Measurements from ENCODE around the gene CDH1.

The CDH1 gene

GRCh38 chr16:68737046-68737729 is at the start of gene CDH1:
Gene CDH1 (plus strand): TSS chr16:68737292. CDS start chr16:68737416, 124 bp downstream.
- peak within 1 kb of the TSS; percentile 82 for H3K9ac ChIP-seq (ENCODE audit: low read depth, low read length)
- peaks cover 24% of the 10 kb centered on the region for H3K36me3 ChIP-seq (ENCODE audit: insufficient read depth, low read depth, low read length)
- peaks cover 23% of the 10 kb centered on the region for H3K4me1 ChIP-seq (ENCODE audit: insufficient read depth, low read length)
- peak within 1 kb of the TSS; percentile 76 for H3K4me3 ChIP-seq (ENCODE audit: low read length)
- no peak within 1 kb of the TSS for H3K27ac ChIP-seq (ENCODE audit: low read length)
- H3K9me3 ChIP-seq (ENCODE audit: insufficient read depth, low read depth, low read length), result no peaks in the 10 kb centered on the region
- H3K27me3 ChIP-seq (ENCODE audit: insufficient read depth, low read length), result peaks cover 22% of the 10 kb centered on the region

DNA sequence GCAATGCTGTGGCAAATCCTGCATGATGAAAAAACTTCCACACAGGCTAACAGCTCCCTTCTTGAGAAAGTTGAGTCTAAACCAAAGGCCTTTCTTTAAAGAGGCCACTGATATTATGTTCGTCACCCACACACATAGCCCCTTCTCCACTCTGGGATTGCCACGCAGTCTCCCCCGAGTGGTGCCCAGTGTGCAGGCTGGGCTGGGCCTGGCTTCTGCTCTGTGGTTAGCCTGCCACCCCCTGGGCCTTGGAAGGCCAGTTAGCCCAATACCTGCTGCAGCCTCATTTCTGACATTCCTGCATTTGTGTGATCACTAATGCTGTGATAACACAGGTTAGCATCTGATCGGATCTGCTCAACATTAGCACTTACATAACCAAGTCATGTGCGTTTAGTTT is 47.2 kb upstream of the CDH1 start:
- Histone ChIP-seq H3K9ac (ENCODE audit: low read depth, low read length) (no peak overlapping the region), H3K27ac (ENCODE audit: low read length) (no peak overlapping the region), H3K9me3 (ENCODE audit: insufficient read depth, low read depth, low read length) (no peaks in the 10 kb centered on the region), H3K36me3 (ENCODE audit: insufficient read depth, low read depth, low read length) (peaks cover 78% of the 10 kb centered on the region), H3K4me1 (ENCODE audit: insufficient read depth, low read length) (no peaks in the 10 kb centered on the region), H3K27me3 (ENCODE audit: insufficient read depth, low read length) (no peaks in the 10 kb centered on the region), H3K4me3 (ENCODE audit: low read length) (no peak overlapping the region)

DNA sequence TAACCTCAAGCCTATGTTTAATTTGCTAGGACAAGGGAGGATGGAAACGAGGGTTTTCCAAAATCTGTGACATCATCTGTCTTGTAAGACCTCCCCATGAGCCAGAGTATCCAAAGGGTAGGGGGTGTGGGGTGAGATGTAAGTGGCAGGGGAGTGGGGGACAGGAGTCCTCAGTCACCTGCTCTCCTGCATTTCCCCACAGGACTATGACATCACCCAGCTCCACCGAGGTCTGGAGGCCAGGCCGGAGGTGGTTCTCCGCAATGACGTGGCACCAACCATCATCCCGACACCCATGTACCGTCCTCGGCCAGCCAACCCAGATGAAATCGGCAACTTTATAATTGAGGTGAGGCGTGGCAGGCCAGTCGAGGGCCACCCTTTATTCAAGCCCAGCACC is 41.5 kb upstream of the CDH1 start:
- peaks cover 82% of the 10 kb centered on the region for H3K36me3 ChIP-seq (ENCODE audit: insufficient read depth, low read depth, low read length)
- no peaks in the 10 kb centered on the region for H3K4me1 ChIP-seq (ENCODE audit: insufficient read depth, low read length)
- no peak overlapping the region for H3K27ac ChIP-seq (ENCODE audit: low read length)
- no peak overlapping the region for H3K4me3 ChIP-seq (ENCODE audit: low read length)
- H3K9me3 ChIP-seq (ENCODE audit: insufficient read depth, low read depth, low read length), result no peaks in the 10 kb centered on the region
- H3K27me3 ChIP-seq (ENCODE audit: insufficient read depth, low read length), result no peaks in the 10 kb centered on the region
- H3K9ac ChIP-seq (ENCODE audit: low read depth, low read length), result no peak overlapping the region

DNA sequence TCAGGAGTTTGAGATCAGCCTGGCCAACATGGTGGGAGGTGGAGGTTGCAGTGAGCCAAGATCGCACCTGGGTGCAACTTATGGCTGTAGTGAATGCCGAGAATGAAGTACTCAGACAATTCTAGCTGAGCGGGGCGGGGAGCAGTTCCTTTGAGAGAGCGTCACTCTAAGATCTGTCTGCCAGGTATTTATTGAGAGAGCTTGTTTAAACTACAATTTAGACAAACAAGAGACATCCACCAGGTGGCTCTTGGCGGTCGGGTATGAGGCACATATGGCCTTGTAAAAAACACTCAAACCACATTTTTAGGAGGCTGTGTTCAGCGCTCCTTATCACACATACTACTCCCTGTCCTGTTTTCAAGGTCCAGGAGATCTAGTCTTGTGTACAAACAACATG is 40.6 kb upstream of the CDH1 start:
- Histone ChIP-seq H3K27me3 (ENCODE audit: insufficient read depth, low read length) (no peaks in the 10 kb centered on the region), H3K4me3 (ENCODE audit: low read length) (no peak overlapping the region), H3K27ac (ENCODE audit: low read length) (no peak overlapping the region), H3K9ac (ENCODE audit: low read depth, low read length) (no peak overlapping the region), H3K9me3 (ENCODE audit: insufficient read depth, low read depth, low read length) (no peaks in the 10 kb centered on the region), H3K4me1 (ENCODE audit: insufficient read depth, low read length) (no peaks in the 10 kb centered on the region), H3K36me3 (ENCODE audit: insufficient read depth, low read depth, low read length) (peaks cover 75% of the 10 kb centered on the region)

DNA sequence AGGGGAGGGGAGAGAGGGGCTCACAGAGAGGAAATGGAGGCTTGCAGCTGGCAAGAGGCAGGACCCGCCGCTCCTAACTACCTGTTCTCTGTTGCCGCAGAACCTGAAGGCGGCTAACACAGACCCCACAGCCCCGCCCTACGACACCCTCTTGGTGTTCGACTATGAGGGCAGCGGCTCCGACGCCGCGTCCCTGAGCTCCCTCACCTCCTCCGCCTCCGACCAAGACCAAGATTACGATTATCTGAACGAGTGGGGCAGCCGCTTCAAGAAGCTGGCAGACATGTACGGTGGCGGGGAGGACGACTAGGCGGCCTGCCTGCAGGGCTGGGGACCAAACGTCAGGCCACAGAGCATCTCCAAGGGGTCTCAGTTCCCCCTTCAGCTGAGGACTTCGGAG is 39.0 kb upstream of the CDH1 start:
- Histone ChIP-seq H3K27me3 (ENCODE audit: insufficient read depth, low read length) (no peaks in the 10 kb centered on the region), H3K36me3 (ENCODE audit: insufficient read depth, low read depth, low read length) (peaks cover 60% of the 10 kb centered on the region), H3K9me3 (ENCODE audit: insufficient read depth, low read depth, low read length) (no peaks in the 10 kb centered on the region), H3K27ac (ENCODE audit: low read length) (no peak overlapping the region), H3K4me1 (ENCODE audit: insufficient read depth, low read length) (no peaks in the 10 kb centered on the region), H3K9ac (ENCODE audit: low read depth, low read length) (no peak overlapping the region), H3K4me3 (ENCODE audit: low read length) (no peak overlapping the region)

DNA sequence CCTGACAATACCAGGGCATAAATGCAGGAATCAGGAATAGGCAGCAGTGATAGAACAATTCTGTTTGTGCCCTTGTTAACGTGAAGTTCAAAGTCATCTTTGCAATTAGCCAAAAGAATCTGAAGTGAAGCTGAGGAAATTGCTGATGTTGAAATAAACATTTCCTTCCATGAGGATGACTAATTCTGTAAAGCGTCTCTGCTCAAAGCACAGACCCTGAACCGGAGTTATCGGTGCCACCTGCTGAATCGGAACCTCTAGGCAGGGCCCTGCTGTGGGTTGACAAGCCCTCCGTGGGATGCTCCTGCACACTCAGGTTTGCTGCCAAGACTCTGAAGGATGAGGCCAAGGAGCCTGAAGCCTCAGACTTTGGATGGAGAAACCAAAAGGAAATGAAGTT is 37.0 kb upstream of the CDH1 start:
- Histone ChIP-seq H3K27ac (ENCODE audit: low read length) (no peak overlapping the region), H3K4me3 (ENCODE audit: low read length) (no peak overlapping the region), H3K9me3 (ENCODE audit: insufficient read depth, low read depth, low read length) (no peaks in the 10 kb centered on the region), H3K27me3 (ENCODE audit: insufficient read depth, low read length) (no peaks in the 10 kb centered on the region), H3K36me3 (ENCODE audit: insufficient read depth, low read depth, low read length) (peaks cover 45% of the 10 kb centered on the region), H3K9ac (ENCODE audit: low read depth, low read length) (no peak overlapping the region), H3K4me1 (ENCODE audit: insufficient read depth, low read length) (no peaks in the 10 kb centered on the region)

GRCh38 chr16:68700831-68701230 is 36.3 kb upstream of the CDH1 start:
- Histone ChIP-seq H3K9me3 (ENCODE audit: insufficient read depth, low read depth, low read length) (no peaks in the 10 kb centered on the region), H3K27ac (ENCODE audit: low read length) (no peak overlapping the region), H3K36me3 (ENCODE audit: insufficient read depth, low read depth, low read length) (peaks cover 38% of the 10 kb centered on the region), H3K4me3 (ENCODE audit: low read length) (no peak overlapping the region), H3K27me3 (ENCODE audit: insufficient read depth, low read length) (no peaks in the 10 kb centered on the region), H3K4me1 (ENCODE audit: insufficient read depth, low read length) (no peaks in the 10 kb centered on the region), H3K9ac (ENCODE audit: low read depth, low read length) (no peak overlapping the region)

DNA sequence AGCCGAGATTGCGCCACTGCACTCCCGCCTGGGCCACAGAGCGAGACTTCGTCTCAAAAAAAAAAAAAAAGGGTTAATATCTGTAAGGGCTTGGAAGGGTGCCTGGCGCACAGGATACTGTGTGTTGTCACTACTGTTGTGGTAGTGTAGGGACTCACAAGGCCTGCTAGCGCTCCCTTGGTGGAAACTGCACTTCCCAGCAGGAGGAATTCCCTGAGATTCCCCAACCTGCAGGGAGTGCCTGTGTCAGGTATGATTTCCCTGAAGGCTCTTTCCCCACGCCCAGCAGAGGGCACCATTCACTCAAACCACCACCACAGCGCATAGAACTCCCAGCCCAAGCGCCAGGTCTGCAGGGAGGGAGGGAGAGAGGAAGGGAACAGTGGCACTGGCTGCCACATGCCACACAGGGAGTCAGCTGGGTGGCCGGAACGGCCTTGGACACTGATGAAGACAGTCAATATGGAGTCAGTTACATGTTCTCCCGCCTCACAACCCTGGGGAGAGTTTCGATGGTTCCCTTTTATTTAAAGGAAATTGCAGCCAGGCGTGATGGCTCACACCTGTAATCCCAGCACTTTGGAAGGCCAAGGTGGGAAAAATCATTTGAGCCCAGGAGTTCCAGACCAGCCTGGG is 32.7 kb upstream of the CDH1 start:
- no peak overlapping the region for H3K4me3 ChIP-seq (ENCODE audit: low read length)
- H3K4me1 ChIP-seq (ENCODE audit: insufficient read depth, low read length), result peaks cover 4% of the 10 kb centered on the region; the same call in 1 of the 2 replicates
- H3K9ac ChIP-seq (ENCODE audit: low read depth, low read length), result no peak overlapping the region
- H3K36me3 ChIP-seq (ENCODE audit: insufficient read depth, low read depth, low read length), result peaks cover 8% of the 10 kb centered on the region
- H3K27ac ChIP-seq (ENCODE audit: low read length), result no peak overlapping the region
- H3K27me3 ChIP-seq (ENCODE audit: insufficient read depth, low read length), result no peaks in the 10 kb centered on the region
- H3K9me3 ChIP-seq (ENCODE audit: insufficient read depth, low read depth, low read length), result no peaks in the 10 kb centered on the region

DNA sequence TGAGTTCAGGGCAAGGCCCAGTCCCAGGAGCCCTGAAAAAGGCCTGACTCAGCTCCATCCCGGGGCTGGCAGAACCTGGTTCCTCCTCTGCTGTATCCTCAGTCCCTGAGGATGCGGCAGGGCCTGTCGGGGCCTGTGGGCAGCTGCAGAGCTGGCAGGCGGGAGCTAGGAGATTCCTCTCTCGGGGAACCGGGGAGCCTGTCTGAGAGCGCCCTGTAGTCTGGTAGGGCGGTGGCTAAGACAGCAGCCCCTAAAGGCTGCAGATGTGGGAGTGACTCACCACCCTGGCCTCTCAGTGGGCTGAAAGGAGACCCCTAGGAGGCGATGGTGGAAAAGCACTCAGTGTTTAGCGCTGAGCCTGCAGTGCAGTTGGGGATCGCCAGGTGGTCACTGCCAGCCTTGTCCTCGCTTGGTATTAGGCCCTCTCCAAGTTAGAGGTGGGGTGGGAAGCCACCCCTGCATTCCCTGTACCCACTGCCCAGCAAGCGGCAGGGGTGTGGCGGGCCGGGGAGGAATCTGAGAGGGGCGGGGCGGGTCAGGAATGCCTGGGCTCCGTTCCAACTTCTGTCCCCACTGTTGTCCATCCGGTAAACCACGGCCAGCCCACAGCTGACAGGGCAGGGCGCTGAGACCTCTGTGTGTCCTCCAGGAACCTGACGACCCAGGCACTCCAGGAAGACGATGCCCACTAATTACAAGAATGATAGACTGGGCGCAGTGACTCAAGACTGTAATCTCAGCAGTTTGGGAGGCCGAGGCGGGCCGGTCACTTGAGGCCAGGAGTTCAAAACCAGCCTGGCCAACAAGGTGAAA is 29.5 kb upstream of the CDH1 start:
- no peaks in the 10 kb centered on the region for H3K36me3 ChIP-seq (ENCODE audit: insufficient read depth, low read depth, low read length)
- no peak overlapping the region for H3K27ac ChIP-seq (ENCODE audit: low read length)
- H3K9me3 ChIP-seq (ENCODE audit: insufficient read depth, low read depth, low read length), result no peaks in the 10 kb centered on the region
- H3K4me3 ChIP-seq (ENCODE audit: low read length), result no peak overlapping the region
- peaks cover 4% of the 10 kb centered on the region; the same call in 1 of the 2 replicates for H3K4me1 ChIP-seq (ENCODE audit: insufficient read depth, low read length)
- 0 out of 2 replicates have a peak overlapping the region, but pooled peaks have one; percentile 15 for H3K9ac ChIP-seq (ENCODE audit: low read depth, low read length)
- H3K27me3 ChIP-seq (ENCODE audit: insufficient read depth, low read length), result no peaks in the 10 kb centered on the region

GRCh38 chr16:68710211-68710610 is 26.9 kb upstream of the CDH1 start:
- Histone ChIP-seq H3K27ac (ENCODE audit: low read length) (no peak overlapping the region), H3K9me3 (ENCODE audit: insufficient read depth, low read depth, low read length) (no peaks in the 10 kb centered on the region), H3K9ac (ENCODE audit: low read depth, low read length) (no peak overlapping the region), H3K27me3 (ENCODE audit: insufficient read depth, low read length) (no peaks in the 10 kb centered on the region), H3K36me3 (ENCODE audit: insufficient read depth, low read depth, low read length) (no peaks in the 10 kb centered on the region), H3K4me1 (ENCODE audit: insufficient read depth, low read length) (peaks cover 4% of the 10 kb centered on the region; the same call in 1 of the 2 replicates), H3K4me3 (ENCODE audit: low read length) (no peak overlapping the region)

DNA sequence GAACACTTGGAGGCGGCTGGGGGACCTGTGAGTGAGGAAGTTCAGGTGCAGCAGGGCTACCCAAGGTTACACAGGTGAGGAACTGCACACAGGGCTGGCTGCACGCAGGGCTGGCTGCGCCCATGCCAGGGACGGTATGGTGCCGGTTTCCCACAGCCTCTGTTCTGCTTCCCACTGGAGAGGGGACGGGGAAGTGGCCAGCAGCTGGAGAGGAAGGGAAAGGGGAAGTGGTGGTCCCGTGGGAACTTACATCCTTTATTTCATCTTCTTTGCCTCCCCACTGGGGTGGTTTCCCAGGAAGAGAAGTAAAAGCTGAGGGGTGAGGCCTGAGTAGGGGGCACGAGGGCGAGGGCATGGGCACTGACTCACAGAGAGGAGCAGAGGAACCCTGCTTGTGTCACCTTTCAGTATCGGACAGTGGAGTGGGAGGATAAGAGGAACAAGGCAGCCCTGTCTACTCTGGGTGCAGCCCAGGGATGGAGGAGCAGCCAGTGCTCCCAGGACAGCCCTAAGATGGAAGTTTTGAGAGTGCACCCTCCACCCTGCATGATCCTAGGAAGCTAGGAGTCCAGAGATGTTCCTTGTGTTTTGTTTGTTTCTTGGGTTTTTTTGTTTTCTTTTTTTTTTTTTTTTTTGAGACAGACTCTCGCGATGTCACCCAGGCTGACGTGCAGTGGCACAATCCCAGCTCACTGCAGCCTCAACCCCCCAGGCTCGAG is 25.5 kb upstream of the CDH1 start:
- peaks cover 6% of the 10 kb centered on the region for H3K4me1 ChIP-seq (ENCODE audit: insufficient read depth, low read length)
- no peak overlapping the region for H3K9ac ChIP-seq (ENCODE audit: low read depth, low read length)
- no peaks in the 10 kb centered on the region for H3K27me3 ChIP-seq (ENCODE audit: insufficient read depth, low read length)
- no peak overlapping the region for H3K4me3 ChIP-seq (ENCODE audit: low read length)
- no peaks in the 10 kb centered on the region for H3K9me3 ChIP-seq (ENCODE audit: insufficient read depth, low read depth, low read length)
- no peak overlapping the region for H3K27ac ChIP-seq (ENCODE audit: low read length)
- H3K36me3 ChIP-seq (ENCODE audit: insufficient read depth, low read depth, low read length), result no peaks in the 10 kb centered on the region
